Thoracic aorta (tissue), 2 donors: ENCODE data around the gene WDR1. TPM values are rescaled to one million over a fixed set of nuclear protein-coding genes. Genes with fewer than 3 reads are reported as not detected.

Experiments used
- ATAC-seq: fragments of 150-250 bp; one replicate; pipeline ENCODE4 v1.8.0; 2017; ENCODE audit warnings: low read depth; ENCODE audit not compliant: insufficient number of reproducible peaks, low FRiP score
- DNase-seq: peaks from one replicate; pipeline ENCODE4 v3.0.0-alpha.2; 2020; ENCODE audit warnings: low spot score
- H3K27ac ChIP-seq, 2 donors: fragments of 200-600 bp; sonication (generic); 1 replicate in 1 of 2; 2 replicates in 1 of 2; pipeline ENCODE4 v1.5.1; 2016; ENCODE audit warnings: mild to moderate bottlenecking in 2 of 2, moderate library complexity in 2 of 2
- H3K27me3 ChIP-seq: fragments of 200-600 bp; sonication (generic); replicated peaks from 2 replicates; pipeline ENCODE4 v1.6.0; 2016; ENCODE audit warnings: mild to moderate bottlenecking; ENCODE audit not compliant: insufficient read depth
- H3K36me3 ChIP-seq: fragments of 200-600 bp; sonication (generic); one replicate; pipeline ENCODE4 v1.5.1; 2016
- H3K4me1 ChIP-seq, 2 donors: fragments of 200-600 bp; sonication (generic); 1 replicate in 1 of 2; 2 replicates in 1 of 2; pipeline versions ENCODE4 v1.5.1 to v1.6.0; 2016; ENCODE audit warnings: low read depth in 2 of 2, mild to moderate bottlenecking in 1 of 2; ENCODE audit not compliant: control insufficient read depth in 1 of 2
- H3K4me3 ChIP-seq: fragments of 200-600 bp; sonication (generic); 2 replicates; pipeline ENCODE4 v1.5.1; 2016; ENCODE audit warnings: mild to moderate bottlenecking
- H3K9me3 ChIP-seq: fragments of 200-600 bp; sonication (generic); 2 replicates; pipeline ENCODE4 v1.5.1; 2016
- CTCF ChIP-seq: fragments of 200-600 bp; sonication (generic); IDR thresholded peaks from one replicate; pipeline ENCODE4 v1.5.1; 2019; ENCODE audit warnings: antibody characterized with exemption
- total RNA-seq, 2 donors: library from RNA; depleted of rRNA; stranded (reverse); fragments of >200 nt; gene quantifications; one replicate each; pipeline versions ENCODE4 v1.1.0 to v1.2.3, GENCODE V29; 2016

WDR1 gene
- total RNA-seq, 2 donors from 2014 or later = 263 to 408 TPM

- Histone ChIP-seq H3K27ac (peak overlapping the region; percentile 59 to 90), H3K36me3 (peaks cover 36% of the 10 kb centered on the region), H3K4me3 (peak overlapping the region; percentile 89)
These were observed 3.8 kb downstream of the WDR1 start for GRCh38 chr4:10112658-10113284.

GRCh38 chr4:10111067-10111801, 5.4 kb downstream of the WDR1 start:
- peaks cover 36% of the 10 kb centered on the region for H3K36me3 ChIP-seq
- H3K4me3 ChIP-seq = peak overlapping the region; percentile 0
- H3K9me3 ChIP-seq = no peaks in the 10 kb centered on the region
- no peaks in the 10 kb centered on the region for H3K27me3 ChIP-seq
- H3K4me1 ChIP-seq = peaks cover 81 to 91% of the 10 kb centered on the region in 2 donors
- DNase-seq (no peak), ATAC-seq (no peak)
- peak overlapping the region; percentile 89 to 90 for H3K27ac ChIP-seq
- no peak for TF ChIP-seq CTCF

More at GRCh38 chr4:10112658-10113284, 3.8 kb downstream of the WDR1 start:
- no peak for TF ChIP-seq CTCF
- Histone ChIP-seq H3K4me1 (peaks cover 71 to 83% of the 10 kb centered on the region in 2 donors), H3K27me3 (no peaks in the 10 kb centered on the region), H3K9me3 (no peaks in the 10 kb centered on the region)
- DNase-seq (no peak), ATAC-seq (no peak)

- no peaks in the 10 kb centered on the region for H3K27me3 ChIP-seq
- peak overlapping the region; percentile 89 to 90 for H3K27ac ChIP-seq
- no peak for TF ChIP-seq CTCF
- DNase-seq (no peak), ATAC-seq (no peak)
- H3K9me3 ChIP-seq = no peaks in the 10 kb centered on the region
- H3K4me1 ChIP-seq = peaks cover 90 to 98% of the 10 kb centered on the region in 2 donors
- no peak overlapping the region for H3K4me3 ChIP-seq
- peaks cover 36% of the 10 kb centered on the region for H3K36me3 ChIP-seq
These were observed 6.5 kb downstream of the WDR1 start for GRCh38 chr4:10109995-10110670.

GRCh38 chr4:10108818-10109783, 7.5 kb downstream of the WDR1 start:
- Histone ChIP-seq H3K27me3 (no peaks in the 10 kb centered on the region), H3K27ac (peak overlapping the region; percentile 89 to 90), H3K9me3 (no peaks in the 10 kb centered on the region), H3K4me3 (peak overlapping the region; percentile 37), H3K36me3 (peaks cover 26% of the 10 kb centered on the region), H3K4me1 (peaks cover 90 to 98% of the 10 kb centered on the region in 2 donors)
- ATAC-seq (no peak), DNase-seq (no peak)
- no peak for TF ChIP-seq CTCF
